Breast epithelium (tissue), 4 donors: ENCODE results near the gene INPP5J. TPM values are rescaled to one million over a fixed set of nuclear protein-coding genes. Genes with fewer than 3 reads are reported as not detected.

ENCODE experiments used
- DNase-seq, 2 donors: peaks; one replicate each; pipeline ENCODE4 v3.0.0-alpha.2; 2019; ENCODE audit warnings: low spot score in 2 of 2
- H3K27ac ChIP-seq, 2 donors: fragments of 200-600 bp; sonication (generic) in 1 of 2; one replicate each; pipeline ENCODE4 v1.5.1; 2016 to 2019; ENCODE audit warnings: mild to moderate bottlenecking in 1 of 2
- H3K27me3 ChIP-seq, 2 donors: fragments of 200-600 bp; sonication (generic) in 1 of 2; one replicate each; pipeline versions ENCODE4 v1.5.1 to v1.6.0; 2017 to 2019; ENCODE audit warnings: control low read depth in 1 of 2, mild to moderate bottlenecking in 1 of 2
- H3K36me3 ChIP-seq: fragments of 200-600 bp; one replicate; pipeline ENCODE4 v1.5.1; 2019
- H3K4me1 ChIP-seq, 2 donors: fragments of 200-600 bp; sonication (generic); one replicate each; pipeline ENCODE4 v1.5.1; 2016 to 2019; ENCODE audit warnings: control low read depth in 1 of 2
- H3K4me3 ChIP-seq, 3 donors: fragments of 200-600 bp; sonication (generic); 1 replicate in 2 of 3; 2 replicates in 1 of 3; pipeline ENCODE4 v1.5.1; 2016 to 2019; ENCODE audit warnings: mild to moderate bottlenecking in 3 of 3, moderate library complexity in 2 of 3
- H3K9me3 ChIP-seq, 2 donors: fragments of 200-600 bp; sonication (generic) in 1 of 2; one replicate each; pipeline ENCODE4 v1.5.1; 2016 to 2019; ENCODE audit warnings: control low read depth in 1 of 2
- POLR2A ChIP-seq: fragments of 450-650 bp; IDR thresholded peaks from one replicate; pipeline ENCODE4 v1.6.1; 2016; ENCODE audit warnings: antibody characterized with exemption, mild to moderate bottlenecking, moderate library complexity
- POLR2AphosphoS5 ChIP-seq, 3 donors: sonication (generic); formaldehyde crosslinking; IDR thresholded peaks; one replicate each; pipeline ENCODE4 v1.6.1; 2017; ENCODE audit warnings: antibody characterized with exemption in 3 of 3
- intact Hi-C: fragments of 100-400 bp; cut with DNase I; formaldehyde crosslinking; loops from one replicate; pipeline ENCODE4 v1.15.1; 2023; ENCODE audit warnings: low total_unique reads
- total RNA-seq, 3 donors: library from RNA; depleted of rRNA; stranded (reverse); fragments of >200 nt; gene quantifications; one replicate each; pipeline ENCODE4 v1.1.0, GENCODE V29; 2016
- TF ChIP-seq, protein P1 (sequence below), 3 donors: fragments of 450-650 bp; IDR thresholded peaks; one replicate each; pipeline ENCODE4 v1.5.1; 2016 to 2017; ENCODE audit warnings: antibody characterized with exemption in 3 of 3, mild to moderate bottlenecking in 3 of 3, moderate library complexity in 3 of 3

INPP5J gene
- total RNA-seq, 3 donors from 2014 or later: 7.5 to 15.2 TPM; not detected in 1

DNA sequence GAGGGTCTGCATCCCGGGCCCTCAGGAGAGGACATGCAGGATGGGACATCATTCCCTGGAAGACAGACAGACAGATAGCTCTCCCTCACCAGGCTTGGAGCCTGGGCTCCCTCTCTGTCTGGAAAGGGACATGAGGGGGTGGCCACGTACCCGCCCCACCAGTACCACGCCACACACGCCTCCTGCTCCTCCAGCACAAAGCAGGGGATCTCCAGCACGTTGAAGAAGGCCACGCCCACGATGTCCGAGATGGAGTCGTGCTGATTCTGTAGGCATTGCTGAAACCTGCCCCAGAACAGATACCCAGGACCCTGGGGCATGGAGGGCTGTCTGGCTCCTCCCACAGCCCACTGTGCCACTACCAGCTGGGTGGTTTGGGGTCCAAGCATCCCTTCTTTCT lies 15.4 kb downstream of the INPP5J start:
- intact Hi-C loops: no loop called here
- H3K4me1 ChIP-seq: peaks cover 0 to 4% of the 10 kb centered on the region in 2 donors
- H3K4me3 ChIP-seq: no peak overlapping the region
- no peaks in the 10 kb centered on the region for H3K36me3 ChIP-seq
- no peaks in the 10 kb centered on the region for H3K9me3 ChIP-seq
- H3K27me3 ChIP-seq: no peaks in the 10 kb centered on the region
- no peak for DNase-seq
- no peak overlapping the region for H3K27ac ChIP-seq
- TF ChIP-seq POLR2AphosphoS5 (IDR thresholded peaks at IDR 0.05): no peak
- TF ChIP-seq POLR2A: no peak
- TF ChIP-seq, protein P1, sequence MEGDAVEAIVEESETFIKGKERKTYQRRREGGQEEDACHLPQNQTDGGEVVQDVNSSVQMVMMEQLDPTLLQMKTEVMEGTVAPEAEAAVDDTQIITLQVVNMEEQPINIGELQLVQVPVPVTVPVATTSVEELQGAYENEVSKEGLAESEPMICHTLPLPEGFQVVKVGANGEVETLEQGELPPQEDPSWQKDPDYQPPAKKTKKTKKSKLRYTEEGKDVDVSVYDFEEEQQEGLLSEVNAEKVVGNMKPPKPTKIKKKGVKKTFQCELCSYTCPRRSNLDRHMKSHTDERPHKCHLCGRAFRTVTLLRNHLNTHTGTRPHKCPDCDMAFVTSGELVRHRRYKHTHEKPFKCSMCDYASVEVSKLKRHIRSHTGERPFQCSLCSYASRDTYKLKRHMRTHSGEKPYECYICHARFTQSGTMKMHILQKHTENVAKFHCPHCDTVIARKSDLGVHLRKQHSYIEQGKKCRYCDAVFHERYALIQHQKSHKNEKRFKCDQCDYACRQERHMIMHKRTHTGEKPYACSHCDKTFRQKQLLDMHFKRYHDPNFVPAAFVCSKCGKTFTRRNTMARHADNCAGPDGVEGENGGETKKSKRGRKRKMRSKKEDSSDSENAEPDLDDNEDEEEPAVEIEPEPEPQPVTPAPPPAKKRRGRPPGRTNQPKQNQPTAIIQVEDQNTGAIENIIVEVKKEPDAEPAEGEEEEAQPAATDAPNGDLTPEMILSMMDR (IDR thresholded peaks at IDR 0.05): no peak

DNA sequence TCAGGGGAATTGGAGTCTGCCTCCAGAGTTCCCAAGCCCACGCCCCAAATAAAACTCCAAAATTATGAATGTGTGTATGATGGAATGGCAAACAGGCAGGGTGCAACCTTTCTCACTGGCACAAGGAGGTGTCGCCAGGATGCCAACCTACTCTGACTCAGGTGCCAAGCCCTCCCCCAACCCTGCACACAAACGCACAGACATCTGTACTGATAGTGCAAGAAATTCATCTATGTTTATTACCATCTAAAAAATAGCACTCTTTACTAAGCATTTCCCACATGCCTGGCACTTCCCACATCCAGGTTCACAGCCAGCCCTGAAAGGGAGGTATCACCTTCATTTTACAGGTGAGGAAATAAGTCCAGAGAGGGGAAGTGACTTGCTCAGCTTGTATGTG lies 16.3 kb downstream of the INPP5J start:
- no peaks in the 10 kb centered on the region for H3K27me3 ChIP-seq
- no peaks in the 10 kb centered on the region for H3K9me3 ChIP-seq
- H3K4me1 ChIP-seq: peaks cover 0 to 4% of the 10 kb centered on the region in 2 donors
- DNase-seq: no peak
- H3K36me3 ChIP-seq: no peaks in the 10 kb centered on the region
- intact Hi-C loops: no loop called here
- no peak overlapping the region for H3K4me3 ChIP-seq
- no peak overlapping the region for H3K27ac ChIP-seq
- TF ChIP-seq POLR2AphosphoS5 (IDR thresholded peaks at IDR 0.05): no peak
- TF ChIP-seq, protein P1 (IDR thresholded peaks at IDR 0.05): no peak
- no peak for TF ChIP-seq POLR2A

DNA sequence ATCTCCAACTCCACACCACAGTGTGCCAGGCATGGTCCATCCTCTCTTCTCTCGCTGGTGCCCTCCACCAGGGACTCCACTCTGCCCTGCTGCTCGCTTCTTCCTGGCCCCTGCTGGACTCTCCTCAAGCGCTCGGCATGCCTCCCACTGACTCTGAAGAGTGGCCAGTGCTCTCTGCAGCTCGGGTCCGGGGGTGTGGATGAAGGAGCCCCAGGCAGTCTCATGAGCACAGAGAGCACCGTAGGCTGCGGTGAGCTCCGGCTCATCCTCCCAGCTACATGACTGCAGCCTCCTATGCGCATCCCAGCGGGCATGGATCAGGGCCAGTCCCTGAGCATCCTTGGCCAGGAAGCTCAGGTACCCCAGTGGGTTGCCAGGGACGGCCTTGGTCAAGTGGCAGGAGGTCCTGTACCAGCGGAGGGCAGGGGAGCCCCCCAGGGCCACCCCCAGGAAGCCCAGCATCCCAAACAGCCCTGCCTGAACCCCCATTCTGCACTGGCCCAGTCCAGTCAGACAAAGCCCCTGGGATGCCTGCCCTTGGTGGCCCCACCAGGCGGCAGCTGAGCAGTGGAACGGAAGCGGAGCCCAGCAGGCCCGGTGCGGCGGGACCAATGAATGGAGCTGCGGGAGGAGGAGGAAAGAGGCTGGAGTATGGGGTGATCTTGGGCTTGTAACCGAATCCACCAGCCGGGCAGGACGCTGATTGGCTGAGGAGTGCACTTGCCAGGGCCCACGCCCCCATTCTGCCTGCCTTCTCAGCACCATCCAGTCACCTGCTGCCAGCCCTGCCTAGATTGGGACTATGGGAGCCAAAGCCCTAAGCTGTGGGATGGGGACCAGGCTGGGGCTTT lies 17.3 kb downstream of the INPP5J start, which contains the start of gene PLA2G3:
TSS of gene PLA2G3 (minus strand) at position 643 of the 851 bp plus-strand sequence. CDS start at position 489, 154 bp downstream.
- intact Hi-C loops: no loop called here
- DNase-seq: no peak
- H3K27ac ChIP-seq: no peak within 1 kb of the TSS

DNA sequence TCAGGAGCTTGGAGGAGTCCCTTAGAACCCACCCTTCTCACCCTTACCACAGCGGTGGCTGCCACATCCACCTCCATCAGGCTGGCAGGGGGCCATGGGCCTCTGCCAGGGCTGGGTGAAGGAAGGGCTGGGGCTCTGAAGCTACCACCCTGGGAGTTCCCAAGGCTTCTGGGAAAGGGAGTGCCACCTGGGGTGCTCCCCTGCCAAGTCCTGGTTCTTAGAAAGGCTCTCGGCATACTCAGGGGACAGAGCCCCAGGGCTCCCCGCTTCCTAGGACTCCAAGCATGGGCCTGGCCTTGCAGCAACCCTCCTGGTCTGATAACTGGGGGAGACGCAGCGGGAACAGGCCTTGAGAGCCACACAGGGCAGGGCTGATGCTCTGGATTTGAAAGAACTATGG lies 18.0 kb downstream of the INPP5J start:
- H3K36me3 ChIP-seq: no peaks in the 10 kb centered on the region
- peaks cover 0 to 5% of the 10 kb centered on the region in 2 donors for H3K9me3 ChIP-seq
- no peak overlapping the region for H3K27ac ChIP-seq
- TF ChIP-seq POLR2A (no peak), POLR2AphosphoS5 (IDR thresholded peaks at IDR 0.05) (no peak)
- TF ChIP-seq, protein P1 (IDR thresholded peaks at IDR 0.05): no peak
- no peak for DNase-seq
- peaks cover 0 to 4% of the 10 kb centered on the region in 2 donors for H3K4me1 ChIP-seq
- no peaks in the 10 kb centered on the region for H3K27me3 ChIP-seq
- no peak overlapping the region for H3K4me3 ChIP-seq
- intact Hi-C loops: no loop called here

More for the DNA sequence above, 17.3 kb downstream of the INPP5J start, which contains the start of gene PLA2G3:
- Histone ChIP-seq H3K4me1 (peaks cover 0 to 4% of the 10 kb centered on the region in 2 donors), H3K36me3 (no peaks in the 10 kb centered on the region), H3K27me3 (no peaks in the 10 kb centered on the region), H3K9me3 (peaks cover 0 to 5% of the 10 kb centered on the region in 2 donors), H3K4me3 (no peak within 1 kb of the TSS)
- TF ChIP-seq POLR2A: no peak
- TF ChIP-seq, protein P1 (IDR thresholded peaks at IDR 0.05): no peak
- no peak for TF ChIP-seq POLR2AphosphoS5 (IDR thresholded peaks at IDR 0.05)

DNA sequence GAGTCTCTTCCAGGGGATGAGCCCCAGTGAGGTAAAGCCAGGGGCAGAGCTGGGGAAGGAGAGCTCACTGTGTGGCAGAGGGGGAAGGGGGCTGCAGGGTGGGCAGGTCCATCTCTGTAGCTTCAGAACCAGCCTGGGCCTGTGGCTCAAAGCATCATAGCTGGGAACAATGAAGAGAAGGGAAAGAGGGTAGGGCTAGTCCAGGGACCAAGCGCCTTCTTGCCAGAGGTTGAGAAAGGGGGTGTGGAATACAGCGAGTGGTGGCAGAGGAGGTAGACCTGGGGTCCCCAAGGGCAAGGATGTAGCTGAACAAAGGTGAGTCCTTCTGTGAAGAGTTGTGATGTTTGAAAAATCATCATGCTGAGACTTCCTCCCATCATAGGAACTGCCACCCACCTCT lies 18.8 kb downstream of the INPP5J start:
- intact Hi-C loops: no loop called here
- Histone ChIP-seq H3K4me1 (peaks cover 0 to 4% of the 10 kb centered on the region in 2 donors), H3K9me3 (peaks cover 0 to 5% of the 10 kb centered on the region in 2 donors), H3K27ac (no peak overlapping the region), H3K27me3 (no peaks in the 10 kb centered on the region), H3K36me3 (no peaks in the 10 kb centered on the region), H3K4me3 (no peak overlapping the region)
- TF ChIP-seq, protein P1 (IDR thresholded peaks at IDR 0.05): no peak
- TF ChIP-seq POLR2AphosphoS5 (IDR thresholded peaks at IDR 0.05): no peak
- TF ChIP-seq POLR2A: no peak
- DNase-seq: no peak
